ENCODE data around the gene GLIPR1L2.

GLIPR1L2 gene

GRCh38 chr12:75407683-75408082, 16.8 kb downstream of the GLIPR1L2 start:
- TF ChIP-seq CTCF (IDR thresholded peaks at IDR 0.05) = no peak

DNA sequence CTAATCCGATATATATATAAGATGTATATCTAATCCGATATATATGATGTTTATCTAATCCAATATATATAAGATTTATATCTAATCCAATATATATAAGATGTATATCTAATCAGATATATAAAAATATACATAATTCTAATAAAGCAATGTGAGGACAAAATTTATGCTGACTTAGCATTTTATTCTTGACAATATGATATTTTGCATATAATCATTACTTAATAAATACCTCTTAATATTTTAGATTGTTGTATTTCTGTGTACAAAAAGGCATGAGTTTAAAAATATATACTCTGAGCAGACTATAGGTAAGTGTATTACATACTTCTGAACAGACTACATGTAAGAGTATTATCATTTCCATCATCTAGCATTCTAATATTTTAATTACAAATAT, 18.9 kb downstream of the GLIPR1L2 start:
- no peak for TF ChIP-seq CTCF (IDR thresholded peaks at IDR 0.05)

GRCh38 chr12:75414671-75415070, 23.8 kb downstream of the GLIPR1L2 start:
- no peak for TF ChIP-seq CTCF (IDR thresholded peaks at IDR 0.05)

DNA sequence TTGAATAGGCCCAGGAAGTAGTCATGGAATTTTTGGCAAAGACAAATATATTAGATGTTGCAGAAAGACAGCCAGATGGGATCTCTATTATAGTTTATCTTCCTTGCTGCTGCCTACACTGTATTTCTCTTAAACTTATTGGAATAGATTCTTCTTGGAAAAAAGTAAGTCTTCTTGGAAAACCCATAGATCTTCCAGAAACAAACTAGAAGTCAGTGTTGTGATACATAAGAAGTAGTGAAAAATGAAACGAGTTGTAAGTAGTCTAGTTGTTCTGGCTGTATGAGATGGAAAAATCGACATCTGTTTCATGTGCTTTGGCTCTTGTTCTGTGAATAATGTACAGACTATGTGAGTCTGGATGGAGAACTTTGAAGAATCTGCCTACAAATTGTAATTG, 29.0 kb downstream of the GLIPR1L2 start:
- no peak for TF ChIP-seq CTCF (IDR thresholded peaks at IDR 0.05)

DNA sequence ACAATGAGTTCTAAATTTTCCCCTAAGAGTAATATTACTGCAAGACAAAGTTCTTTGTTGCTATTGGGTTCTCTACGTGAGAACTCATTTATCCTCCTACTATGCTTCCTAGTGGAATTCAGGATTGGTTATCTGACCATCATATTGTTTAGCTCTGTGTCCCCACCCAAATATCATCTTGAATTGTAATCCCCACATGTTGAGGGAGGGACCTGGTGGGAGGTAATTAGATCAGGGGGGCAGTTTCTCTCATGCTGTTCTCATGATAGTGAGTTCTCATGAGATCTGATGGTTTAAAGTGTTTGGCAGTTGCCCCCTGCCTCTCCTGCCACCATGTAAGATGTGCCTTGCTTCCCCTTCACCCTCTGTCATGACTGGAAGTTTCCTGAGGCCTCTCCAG, 36.6 kb downstream of the GLIPR1L2 start:
- no peak for TF ChIP-seq CTCF (IDR thresholded peaks at IDR 0.05)

DNA sequence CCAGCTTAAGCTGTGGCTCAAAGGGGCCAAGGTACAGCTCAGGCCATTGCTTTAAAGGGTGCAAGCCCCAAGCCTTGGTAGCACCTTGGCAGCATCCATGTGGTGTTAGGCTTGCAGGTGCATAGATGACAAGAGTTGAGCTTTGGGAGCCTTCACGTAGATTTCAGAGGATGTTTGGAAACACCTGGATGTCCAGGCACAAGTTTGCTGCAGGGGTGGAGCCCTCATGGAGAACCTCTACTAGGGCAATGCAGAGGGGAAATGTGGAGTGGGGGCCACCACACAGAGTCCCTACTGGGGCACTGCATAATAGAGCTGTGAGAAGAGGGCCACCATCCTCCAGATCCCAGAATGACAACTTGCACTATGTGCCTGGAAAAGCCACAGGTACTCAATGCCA, 37.9 kb downstream of the GLIPR1L2 start:
- no peak for TF ChIP-seq CTCF (IDR thresholded peaks at IDR 0.05)

- no peak for TF ChIP-seq CTCF (IDR thresholded peaks at IDR 0.05)
These were observed 42.0 kb downstream of the GLIPR1L2 start for GRCh38 chr12:75432924-75433323.

DNA sequence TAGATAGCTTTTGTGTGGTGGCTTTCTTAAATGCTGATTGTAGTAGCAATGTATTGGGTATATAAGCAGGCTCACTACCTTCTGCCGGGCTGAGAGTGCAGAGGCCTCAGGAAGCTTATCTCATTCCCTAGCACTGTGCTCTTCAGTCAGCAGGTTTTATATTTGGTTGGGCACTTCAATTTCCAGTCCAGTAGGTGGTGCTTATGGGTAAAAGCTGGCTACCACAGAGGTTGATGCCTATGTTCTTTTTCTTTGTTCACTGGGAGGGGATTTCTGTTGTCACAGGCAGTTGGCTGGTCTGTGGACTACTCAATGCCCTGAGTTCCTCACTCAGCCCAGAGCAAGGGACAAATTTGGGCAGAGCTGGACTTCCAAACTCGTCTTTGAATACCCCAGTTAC, 46.7 kb downstream of the GLIPR1L2 start:
- TF ChIP-seq CTCF (IDR thresholded peaks at IDR 0.05) = peak; percentile 28; the same call in 1 of the 2 replicates
